HG03060 (cell line): Measurements from ENCODE around the gene MMRN2.
"Not testable (repeated sequence)": the region's sequence is repeated elsewhere in the genome, so short reads cannot be mapped to it uniquely, and the experiment has no call there.

Source experiments
- ATAC-seq: cut with Tn5 transposase; IDR thresholded peaks from one replicate; pipeline ENCODE4 v1.9.1; 2021; ENCODE audit warnings: low read depth, moderate number of reproducible peaks; ENCODE audit not compliant: unreplicated experiment

The MMRN2 gene

DNA sequence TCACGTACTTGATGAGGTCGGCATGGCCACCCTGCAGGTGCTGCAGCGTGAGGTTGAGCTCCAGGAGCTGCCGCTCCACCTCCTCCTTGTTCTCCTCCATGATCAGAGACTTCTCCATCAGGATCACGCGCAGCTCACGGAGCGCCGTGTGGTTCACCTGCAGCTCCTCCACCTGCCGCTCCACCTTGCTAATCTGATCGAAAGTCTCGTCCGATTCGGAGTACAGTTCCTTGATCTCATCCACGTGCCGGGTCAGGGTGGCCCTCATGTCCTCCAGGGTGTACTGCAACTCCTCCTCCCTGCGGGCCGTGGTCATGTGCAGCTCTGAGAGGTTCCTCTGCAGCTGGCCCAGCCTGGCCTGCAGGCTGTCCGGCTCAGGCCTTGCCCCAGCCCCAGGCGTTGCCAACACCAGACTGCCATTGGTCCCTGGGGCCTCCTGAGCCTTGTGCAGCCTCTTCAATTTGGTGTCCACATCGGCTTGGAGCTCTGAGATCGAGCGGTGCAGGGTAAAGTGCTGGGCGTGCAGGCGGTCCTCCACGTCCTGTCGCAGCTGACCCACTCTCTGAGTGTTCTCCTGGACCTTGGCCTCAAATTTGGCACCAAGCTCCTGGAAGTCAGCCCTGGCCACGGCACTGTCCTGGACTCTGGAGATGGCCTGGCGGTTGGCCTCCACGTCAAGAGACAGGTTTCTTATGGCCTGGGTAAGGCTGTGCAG lies 13.9 kb downstream of the MMRN2 start:
- no peak for ATAC-seq

DNA sequence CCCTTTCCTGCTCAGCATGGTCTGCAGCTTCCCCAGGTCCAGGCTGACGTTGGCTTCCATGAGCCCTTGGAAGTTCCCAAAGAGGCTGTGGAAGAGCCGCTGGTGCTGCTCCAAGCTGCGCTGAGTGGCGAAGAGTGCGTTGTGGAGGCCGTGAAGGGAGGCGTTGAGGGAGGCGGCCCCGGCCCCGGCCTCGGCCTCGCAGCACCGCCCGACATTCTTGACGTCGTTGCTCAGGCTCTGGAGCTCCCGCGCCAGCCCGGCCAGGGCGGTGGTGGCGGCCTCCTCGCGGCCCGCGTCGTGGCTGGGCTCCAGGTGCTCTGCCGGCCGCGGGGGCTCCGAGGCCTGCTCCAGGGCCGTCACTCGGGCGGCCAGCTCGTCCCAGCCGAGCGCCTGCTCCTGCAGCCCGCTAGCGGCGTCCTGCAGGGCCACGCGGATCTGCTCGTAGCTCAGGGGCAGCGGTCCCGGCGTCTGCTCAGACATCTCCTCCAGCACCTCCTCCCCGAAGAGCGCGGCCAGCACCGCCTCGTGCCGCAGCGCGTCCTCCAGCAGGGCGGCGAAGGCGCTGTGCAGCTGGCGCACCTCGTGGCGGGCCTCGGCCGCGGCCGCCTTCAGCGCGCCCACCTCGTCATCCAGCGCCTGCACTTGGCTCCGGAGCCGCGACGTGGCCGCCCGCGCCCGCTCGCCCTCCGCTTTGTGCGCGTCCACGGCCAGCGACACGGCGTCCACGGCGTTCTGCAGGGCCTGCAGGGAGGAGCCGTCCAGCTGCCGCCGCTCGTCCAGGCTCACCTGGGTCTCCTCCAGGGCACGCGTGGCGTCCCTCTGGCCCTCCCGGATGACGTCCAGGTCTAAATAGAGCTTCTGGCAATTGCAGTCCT lies 14.7 kb downstream of the MMRN2 start:
- ATAC-seq = no peak

DNA sequence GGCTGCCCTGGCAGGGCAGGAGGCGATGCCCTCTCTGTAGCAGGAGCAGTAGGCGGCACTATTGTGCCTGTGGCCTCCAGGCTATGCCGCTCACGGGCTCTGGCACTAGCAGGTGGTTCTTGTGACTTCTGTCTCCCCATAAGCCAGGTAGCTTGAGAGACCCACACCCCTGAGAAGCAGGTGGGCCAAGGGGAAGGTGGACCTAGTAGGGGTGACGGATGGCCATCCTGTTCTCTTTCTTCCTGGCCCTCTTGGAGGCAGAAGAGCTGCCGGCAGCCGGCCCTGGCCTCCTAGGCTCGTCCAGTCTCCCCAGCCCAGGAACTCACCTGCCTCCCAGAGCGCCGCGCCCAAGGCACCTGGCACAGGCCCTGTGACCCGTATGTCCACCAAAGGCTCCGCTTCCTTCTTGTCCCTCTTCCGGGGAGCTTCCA lies 15.4 kb downstream of the MMRN2 start:
- ATAC-seq = no peak

DNA sequence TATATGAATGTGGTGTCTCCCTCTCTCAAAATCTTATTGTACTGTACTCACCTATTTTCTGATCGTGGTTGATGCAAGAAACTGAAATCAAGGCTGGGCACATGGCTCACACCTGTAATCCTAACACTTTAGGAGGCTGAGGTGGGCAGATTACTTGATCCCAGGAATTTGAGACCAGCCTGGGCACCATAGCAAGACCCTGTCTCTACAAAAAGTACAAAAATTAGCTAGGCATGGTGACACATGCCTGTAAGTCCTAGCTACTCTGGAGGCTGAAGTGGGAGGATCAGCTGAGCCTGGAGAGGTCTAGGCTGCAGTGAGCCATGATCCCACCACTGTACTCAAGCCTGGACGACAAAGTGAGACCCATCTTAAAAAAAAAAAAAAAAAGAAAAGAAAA lies 16.0 kb downstream of the MMRN2 start:
- no peak for ATAC-seq

DNA sequence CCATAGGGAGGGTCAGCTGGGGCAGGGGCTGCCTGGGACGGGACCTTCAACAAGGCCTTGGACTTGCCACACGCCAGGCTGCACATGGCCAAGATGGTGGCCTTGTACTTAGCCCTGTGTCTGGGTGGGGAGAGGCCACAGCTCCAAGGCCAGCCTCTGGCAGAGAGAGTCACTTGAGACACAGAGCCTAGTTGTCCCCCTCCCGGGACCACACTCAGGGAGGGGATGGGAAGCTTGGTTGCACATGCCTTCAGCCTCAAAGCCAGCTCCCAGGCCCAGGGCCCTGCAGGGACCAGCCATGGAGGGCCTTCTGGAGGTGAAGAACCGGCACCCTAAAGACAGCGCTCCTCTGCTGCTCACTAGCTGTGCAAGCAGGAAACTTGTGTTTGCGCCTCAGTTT lies 16.7 kb downstream of the MMRN2 start:
- no peak for ATAC-seq

DNA sequence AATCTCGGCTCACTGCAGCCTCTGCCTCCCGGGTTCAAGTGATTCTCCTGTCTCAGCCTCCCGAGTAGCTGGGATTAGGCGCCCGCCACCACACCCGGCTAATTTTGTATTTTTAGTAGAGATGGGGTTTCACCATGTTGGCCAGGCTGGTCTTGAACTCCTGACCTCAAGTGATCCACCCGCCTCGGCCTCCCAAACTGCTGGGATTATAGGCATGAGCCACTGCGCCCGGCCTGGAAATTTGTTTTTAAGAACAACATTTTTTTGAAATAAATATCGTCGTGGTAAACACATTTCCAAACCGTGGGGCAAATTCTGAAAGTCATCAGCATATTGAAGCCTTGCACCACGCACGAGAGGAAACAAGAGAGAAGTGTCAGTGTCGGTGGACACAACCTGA lies 17.3 kb downstream of the MMRN2 start:
- not testable (repeated sequence) for ATAC-seq

DNA sequence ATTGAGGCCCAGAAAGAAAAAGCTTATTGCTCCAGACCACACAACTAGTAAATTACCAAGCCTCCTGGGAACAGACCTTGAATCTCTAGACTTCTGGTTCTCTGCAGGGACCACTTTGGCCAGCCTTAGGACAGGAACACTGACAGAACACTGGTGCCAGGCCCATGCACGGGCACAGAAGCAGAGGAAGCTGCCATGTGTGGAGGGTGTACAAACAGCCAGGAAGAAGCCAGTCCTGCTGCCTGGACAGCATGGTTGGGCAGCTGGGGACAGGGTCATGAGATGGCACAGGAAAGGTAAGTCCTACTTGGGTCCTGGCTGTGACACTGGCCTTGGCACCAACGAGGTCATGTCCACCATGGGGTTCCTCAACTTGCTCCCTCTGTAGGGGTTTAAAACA lies 19.2 kb downstream of the MMRN2 start:
- no peak for ATAC-seq

DNA sequence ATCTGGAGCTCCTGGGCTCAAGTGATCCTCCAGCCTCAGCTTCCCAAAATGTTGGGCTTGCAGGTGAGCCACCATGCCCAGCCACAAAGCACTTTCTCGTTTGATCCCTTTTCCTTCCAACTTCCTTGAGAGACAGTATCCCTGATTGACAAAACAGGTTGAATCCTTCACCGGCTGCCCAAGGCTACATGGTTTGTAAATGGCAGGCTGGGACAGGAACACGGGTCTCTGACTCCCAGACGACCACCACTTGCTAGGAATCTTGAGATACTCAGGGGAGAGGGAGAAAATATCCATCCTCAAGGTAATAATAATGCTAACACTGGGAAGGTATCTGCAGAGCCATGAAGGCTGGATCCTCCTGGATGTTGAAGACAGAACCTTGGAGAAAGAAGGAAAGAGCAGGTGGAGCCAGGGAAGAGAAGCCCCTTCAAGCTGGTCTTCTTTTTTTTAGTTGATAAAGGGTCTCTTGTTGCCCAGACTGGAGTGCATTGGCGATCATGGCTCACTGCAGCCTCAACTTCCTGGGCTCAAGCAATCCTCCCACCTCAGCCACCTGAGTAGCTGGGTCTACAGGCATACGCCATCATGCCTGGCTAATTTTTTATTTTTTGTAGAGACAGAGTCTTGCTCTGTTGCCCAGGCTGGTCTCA lies 19.8 kb downstream of the MMRN2 start:
- ATAC-seq = no peak

DNA sequence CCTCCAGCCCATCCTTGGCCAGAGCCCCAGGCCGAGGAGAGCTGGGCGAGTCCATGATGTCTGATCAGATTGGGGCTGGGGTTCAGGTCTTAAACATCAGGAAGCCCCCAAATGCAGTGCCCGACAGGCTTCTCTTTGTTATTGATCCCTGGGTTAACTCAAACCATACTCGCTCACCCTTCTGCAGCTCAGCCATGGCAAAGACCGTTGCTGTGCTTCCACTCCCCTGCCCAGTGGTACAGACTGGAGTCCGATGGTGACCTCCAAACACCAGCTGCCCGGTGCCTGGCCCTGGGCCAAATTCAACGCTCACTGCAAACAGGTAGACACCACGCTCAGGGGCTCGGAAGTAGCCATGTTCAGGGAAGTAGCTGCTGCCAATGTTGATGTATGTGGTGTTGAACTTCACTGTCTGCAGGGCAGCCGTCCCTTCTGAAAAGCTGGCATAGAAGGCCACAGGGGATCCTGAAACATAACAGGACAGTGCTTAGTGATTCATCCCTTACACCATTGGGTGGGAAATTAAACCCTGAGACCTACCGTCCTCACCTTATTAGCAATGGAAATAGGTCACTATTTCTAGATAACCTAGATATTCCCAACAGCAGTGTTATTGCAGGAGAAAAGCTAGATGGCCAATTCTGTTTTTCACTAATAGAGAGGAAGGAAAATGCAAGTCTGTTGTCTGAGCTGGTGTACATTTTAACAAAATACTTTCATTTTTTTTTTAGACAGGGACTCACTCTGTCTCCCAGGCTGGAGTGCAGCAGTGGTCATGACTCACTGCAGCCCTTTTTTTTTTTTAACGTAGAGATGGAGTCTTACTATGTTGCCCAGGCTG lies 20.5 kb downstream of the MMRN2 start:
- no peak for ATAC-seq

DNA sequence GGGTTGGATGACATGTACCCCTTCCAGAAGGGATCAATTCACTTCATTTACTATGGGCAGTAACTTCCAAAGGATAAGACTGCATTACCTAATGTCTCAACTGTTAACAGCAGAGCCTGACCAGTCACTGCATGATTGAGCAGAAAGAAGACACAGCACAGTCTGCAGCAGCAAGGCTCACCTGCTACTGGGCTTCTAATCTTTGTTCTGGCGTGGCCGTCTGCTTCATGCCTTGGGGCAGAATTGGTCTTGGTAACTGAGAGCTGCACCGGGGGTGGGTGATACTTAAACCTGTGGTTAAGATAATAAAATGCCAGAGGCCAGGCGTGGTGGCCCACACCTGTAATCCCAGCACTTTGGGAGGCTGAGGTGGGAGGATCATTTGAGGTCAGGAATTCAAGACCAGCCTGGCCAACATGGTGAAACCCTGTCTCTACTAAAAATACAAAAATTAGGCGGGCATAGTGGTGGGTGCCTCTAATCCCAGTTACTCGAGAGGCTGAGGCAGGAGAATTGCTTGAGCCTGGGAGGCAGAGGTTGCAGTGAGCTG lies 23.2 kb downstream of the MMRN2 start:
- ATAC-seq = not testable (repeated sequence)

DNA sequence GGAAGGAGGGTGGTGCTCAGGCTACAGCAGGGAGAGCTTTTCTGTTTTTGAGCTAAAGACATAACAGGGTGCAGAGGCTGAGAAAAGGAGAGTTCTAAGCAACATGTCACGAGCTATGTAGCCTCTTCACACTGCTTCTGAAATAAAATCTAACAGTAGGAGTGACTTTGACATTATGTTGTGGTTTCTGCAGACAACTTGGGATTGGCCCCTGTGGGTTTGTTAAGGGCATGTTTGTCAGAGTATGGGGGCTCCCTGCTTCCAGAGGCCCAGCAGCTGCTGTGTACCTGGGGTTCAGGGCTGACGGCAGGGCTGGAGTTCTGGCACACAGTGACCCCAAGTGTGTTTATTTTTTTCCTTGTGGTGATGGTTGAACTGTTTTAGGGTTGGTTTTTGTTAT lies 24.7 kb downstream of the MMRN2 start:
- ATAC-seq = no peak

DNA sequence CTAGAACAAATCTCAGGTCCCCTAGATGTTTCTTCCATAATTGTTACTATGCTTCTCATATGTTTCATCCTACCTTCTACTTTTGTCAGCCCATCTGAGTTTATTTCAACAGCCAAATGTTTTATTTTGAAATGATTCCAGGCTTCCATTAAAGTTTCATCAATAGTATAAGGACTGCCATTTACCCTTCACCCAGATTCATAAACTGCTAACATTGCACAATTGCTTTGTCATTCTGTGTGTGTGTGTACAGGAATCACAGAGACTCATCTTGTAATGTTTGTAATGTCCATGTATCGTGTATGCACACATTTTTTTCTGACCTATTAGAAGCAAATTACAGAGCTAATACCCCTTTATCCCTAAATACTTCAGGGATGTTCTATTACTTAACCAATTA lies 25.5 kb downstream of the MMRN2 start:
- no peak for ATAC-seq

DNA sequence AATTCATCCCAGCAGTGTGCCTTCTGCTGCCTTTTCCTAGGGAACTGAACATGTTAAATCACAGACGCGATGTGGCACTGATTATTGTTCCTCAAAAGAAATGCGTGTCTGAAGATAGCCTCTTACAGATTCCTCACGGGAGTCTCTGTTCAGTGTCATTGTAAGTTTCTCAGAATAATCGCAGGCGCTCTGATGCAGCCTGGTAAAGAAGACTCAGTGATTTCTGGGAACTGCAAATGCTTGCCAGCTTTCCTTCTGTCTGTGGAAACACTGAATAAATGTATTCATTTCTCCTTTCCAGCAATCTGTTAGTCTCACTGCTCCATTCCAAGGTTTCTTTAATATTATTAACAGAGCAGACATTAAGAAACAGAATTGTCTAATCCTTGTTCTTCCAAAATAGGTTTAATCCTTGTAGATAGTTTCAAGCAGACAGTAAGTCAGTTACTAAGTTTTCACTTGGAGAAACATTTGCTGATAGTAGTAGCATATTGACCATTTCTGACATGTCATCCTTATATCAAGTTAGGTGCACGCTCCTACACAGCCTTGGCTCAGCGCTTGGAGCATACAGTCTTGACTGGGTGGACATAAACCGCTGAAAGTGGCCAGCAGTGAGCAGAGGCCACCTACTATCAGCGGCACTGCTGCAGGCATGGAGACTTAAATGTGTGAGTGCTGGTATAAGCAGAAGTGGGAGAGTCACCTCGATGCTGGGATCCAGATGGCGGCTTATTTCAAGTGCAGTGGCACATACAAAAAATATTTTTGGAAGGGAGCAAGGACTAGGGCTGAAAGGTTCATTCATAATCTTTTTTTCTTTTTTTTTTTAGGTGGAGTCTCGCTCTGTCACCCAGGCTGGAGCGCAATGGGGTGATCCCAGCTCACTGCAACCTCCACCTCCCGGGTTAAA lies 27.7 kb downstream of the MMRN2 start:
- ATAC-seq = no peak

DNA sequence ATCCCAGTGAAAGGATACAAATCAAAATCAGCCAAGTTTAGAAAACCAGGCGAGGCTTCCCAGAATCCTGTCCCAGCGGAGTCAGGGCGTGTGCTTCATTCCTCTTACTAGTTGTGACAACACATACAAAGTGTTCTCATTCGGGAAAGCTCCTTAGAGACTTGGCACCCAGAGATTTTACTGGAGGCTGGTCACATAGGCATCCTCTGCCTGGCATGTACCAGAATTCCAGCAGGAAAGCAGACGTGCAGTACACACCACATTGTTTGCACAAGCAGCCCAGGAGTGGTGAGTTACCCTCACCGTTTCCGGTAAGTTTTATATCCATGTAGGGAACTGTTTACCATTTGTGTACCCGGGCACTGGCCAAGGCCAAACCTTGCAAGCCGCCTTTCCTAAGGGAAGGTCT lies 34.9 kb downstream of the MMRN2 start:
- ATAC-seq = no peak

DNA sequence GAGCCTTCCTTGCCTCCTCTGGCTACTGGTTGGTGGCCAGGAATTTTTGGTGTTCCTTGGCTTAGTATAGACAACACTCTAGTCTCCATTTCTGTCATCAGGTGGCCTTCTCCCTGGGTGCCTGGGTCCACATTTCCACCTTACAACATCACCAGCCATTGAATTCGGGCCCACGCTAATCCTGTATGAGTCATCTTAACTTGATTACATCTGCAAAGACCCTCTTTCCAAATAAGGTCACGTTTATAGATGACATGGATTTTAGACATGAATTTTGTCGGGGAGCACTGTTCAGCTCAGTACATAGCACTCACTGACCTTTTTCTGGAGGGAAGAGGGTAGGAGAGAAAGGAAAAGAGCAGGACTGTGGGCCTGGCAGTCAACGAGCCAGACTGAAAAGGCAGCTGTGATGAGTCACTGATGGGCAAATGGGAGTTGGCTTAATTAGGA lies 39.4 kb downstream of the MMRN2 start:
- no peak for ATAC-seq

DNA sequence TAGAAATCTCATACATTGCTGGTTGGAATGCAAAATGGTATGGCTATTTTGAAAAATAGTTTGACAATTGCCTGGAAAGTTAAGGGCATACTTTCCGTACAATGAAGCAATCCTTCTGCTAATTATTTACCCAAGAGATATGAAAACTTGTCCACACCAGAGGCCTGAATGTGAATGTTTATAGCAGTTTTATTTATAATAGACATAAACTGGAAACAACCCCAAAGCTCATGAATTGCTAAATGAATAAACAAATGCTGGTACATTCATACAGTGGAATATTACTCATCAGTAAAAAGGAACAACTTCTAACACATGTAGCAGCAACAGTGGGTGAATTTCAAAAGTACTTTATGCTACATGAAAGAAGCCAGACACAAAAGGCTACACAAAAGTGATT lies 42.7 kb downstream of the MMRN2 start:
- no peak for ATAC-seq

DNA sequence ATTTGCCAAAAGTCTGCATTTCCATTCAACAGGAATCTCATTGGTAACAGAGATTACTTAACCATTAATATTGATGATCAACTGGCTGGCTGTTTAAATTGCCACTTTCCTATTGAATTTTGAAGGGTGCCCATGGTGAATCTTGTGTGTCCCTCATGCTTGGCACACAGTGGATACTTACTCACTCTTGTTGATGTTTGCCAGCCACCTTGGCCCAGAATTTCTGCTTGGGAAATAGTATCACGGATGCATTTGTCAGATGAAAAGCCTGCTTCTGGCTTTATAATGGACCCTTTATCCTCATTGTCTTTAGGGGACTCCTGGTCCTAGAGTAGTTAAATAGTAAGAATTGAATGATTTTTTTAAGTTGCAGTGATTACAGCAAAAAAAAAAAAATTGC lies 52.0 kb downstream of the MMRN2 start:
- ATAC-seq = no peak

DNA sequence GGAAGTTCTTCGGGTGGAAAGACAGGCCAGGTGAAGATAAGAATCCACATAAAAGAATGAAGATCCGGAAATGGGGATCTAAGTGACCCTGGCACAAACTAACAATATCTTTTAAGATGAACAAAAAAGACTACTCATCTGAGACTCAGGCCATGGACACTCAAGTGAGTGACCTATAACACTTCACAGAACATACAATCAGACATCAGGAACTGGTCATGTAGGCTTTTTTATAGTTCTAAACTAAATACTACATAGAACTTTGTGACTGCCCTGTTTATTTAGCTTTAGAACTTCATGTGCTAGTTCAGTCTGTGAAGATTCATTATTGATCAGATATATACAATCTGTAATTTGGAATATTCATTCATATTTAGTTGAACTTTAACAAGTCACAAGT lies 52.8 kb downstream of the MMRN2 start:
- no peak for ATAC-seq

DNA sequence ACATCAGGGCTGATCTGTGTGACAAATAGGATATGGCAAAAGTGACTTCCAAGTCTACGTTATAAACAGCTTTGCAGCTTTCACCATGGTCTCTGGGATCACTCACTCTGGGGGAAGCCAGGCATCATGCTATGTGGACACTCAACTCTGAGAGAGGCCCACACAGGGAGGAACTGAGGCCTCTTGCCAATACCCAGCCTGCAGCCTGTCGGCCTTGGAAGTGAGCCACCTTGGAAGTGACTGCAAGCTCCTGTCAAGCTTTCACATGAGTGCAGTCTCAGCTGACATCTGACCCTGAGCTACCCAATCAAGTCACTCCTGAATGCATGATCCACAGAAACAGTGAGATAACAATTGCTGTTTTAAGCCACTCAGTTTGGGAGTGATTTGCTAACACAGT lies 56.5 kb downstream of the MMRN2 start:
- ATAC-seq = no peak
